SIG-M5 treated with dmso at 0.1 percent for 504 hours (cell line): ENCODE results near the gene NDUFS5.
"Not testable (repeated sequence)": the region's sequence is repeated elsewhere in the genome, so short reads cannot be mapped to it uniquely, and the experiment has no call there.

Experiments used
- DNase-seq: peaks from one replicate; lab custom pipeline; 2025; ENCODE audit not compliant: unreplicated experiment; lab: John Stamatoyannopoulos, UW

Gene NDUFS5

DNA sequence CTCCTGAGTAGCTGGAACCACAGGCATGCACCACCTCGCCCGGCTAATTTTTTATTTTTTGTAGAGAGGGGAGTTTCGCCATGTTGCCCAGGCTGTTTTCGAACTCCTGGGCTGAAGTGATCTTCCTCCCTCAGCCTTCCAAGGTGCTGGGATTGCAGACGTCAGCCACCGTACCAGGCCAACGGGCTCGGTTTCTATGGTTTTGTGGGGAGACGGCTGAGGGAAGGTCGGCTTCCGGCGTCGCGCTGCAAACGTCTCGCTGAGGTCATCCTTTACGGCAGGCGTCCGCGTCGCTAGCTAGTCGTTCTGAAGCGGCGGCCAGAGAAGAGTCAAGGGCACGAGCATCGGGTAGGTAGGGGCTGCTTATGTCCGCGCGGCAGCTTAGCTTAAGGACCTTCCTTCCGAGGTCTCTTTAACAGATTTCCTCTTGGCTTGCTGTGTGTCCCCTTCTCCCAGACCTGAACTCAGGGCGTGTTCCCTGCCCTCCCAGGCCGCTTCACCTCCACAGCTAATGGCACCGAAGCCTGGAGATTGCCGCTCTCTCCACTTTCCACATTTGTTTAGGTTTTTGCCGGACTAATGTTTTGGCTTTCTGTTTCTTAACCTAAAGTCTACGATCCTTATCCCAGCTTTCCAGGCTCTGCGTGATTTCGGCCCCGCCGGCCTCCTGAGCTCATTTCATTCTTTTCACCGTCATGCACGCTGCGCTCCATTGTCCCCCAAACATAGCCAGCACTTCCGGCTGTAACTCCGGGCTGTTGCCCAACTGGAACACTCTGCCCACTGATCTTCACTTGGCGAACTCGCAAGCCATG, at the start of gene NDUFS5:
Gene NDUFS5, plus strand, starts transcription at position 300 of the 815 bp plus-strand sequence. CDS start 2,375 bp downstream, outside the sequence.
- DNase-seq, result peak; percentile 88

- not testable (repeated sequence) for DNase-seq
These were observed 48.5 kb upstream of the NDUFS5 start for GRCh38 chr1:38977399-38978244.

DNA sequence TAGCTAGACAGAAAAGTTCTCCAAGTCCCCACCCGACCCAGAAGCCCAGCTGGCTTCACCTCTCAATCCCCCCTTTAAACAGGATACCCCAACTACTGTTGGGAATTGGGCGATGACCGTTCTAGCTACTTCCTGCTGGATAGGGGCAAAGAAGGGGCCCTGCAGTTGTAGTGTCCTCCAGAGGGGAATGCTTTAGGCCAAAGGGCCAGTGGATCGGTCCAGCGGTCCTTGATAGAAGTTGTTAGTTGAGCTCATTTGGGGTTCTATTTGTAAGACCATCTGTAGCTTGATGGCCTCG, 48.0 kb upstream of the NDUFS5 start:
- DNase-seq, result not testable (repeated sequence)

DNA sequence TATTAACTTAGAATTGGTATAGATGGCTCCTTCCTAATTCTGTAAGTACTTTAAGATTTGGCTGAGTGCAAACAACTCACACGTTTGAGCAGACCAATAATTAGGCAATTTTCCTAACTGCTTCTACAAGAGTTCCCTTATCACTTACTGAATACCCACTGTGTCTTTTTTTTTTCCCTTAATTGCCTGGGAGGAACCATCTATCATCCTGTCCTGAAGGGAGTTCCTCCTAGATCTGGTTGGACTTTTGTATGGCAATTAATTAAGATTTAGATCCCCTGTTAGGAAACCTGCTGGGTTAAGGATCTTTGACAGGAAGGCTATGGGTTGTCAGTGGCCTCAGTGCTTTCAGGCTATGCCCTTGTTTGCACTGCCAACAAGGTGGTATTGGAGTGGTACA, 46.8 kb upstream of the NDUFS5 start:
- not testable (repeated sequence) for DNase-seq

GRCh38 chr1:38989979-38990378, 36.2 kb upstream of the NDUFS5 start:
- DNase-seq, result no peak

- DNase-seq, result no peak
These were observed 35.8 kb upstream of the NDUFS5 start for GRCh38 chr1:38990386-38990737.

- DNase-seq, result peak; percentile 89
These were observed 35.2 kb upstream of the NDUFS5 start, which contains the start of gene AKIRIN1 for GRCh38 chr1:38990738-38991637. TSS of gene AKIRIN1 (plus strand) at chr1:38991276. CDS start at chr1:38991381, 105 bp downstream.

- DNase-seq, result peak; percentile 23
These were observed 34.3 kb upstream of the NDUFS5 start for GRCh38 chr1:38991638-38992411.

GRCh38 chr1:38992412-38993111, 33.6 kb upstream of the NDUFS5 start:
- peak; percentile 86 for DNase-seq

DNA sequence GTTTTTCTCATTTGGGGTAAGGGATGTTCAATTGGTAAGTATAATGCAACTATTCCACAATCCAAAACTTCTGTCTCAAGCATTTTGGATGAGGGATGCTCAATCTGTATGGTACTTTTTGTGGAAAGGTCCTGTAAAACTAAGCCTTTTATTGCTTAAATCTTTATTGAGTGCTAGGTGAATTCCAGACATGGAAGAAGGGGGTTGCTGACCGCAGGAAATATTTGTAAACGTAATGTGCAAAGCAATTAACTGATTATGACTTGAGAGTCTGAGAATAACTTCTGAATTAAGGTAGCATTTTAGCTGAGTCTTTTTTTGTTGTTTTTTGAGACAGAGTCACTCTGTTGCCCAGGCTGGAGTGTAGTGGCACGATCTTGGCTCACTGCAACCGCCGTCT, 32.0 kb upstream of the NDUFS5 start:
- DNase-seq, result no peak

DNA sequence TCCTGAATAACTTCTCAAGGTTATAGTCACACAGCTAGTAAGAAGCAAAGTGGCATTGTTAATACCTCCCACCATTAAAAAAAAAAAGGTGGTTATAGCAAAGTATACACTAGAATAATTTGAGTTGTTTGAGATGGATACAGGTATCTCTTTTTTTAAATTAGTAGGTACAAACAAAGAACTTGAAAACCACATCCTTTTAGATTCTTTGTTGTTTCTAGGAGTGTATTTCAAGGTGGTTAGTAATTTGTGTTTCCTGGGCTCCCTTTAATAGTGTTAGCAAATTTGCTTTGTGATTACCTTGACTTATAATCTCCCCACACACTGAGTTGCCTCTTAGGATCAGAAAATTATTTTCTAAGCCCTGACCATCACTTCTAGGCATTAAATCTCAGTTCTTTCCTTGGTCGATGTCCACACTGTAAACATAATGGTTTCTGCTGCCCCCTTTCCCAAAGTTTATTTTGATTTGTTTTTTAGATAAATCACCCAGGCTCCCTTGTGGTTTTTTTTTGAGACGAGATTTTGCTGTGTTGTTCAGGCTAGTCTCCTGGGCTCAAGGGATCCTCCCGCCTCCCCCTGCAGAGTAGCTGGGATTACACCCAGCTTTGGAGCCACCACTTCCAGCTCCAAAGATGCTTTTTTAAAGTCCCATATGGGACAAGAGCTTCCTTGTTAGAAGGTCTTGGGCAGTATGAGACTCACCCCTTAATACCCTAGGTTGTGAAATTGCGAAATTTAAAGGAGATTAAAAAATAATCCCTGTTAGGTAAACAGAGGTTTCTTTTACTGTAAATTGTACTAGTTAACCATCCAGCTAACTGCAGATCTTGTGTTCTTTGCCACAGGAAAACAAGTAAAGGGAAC, 28.9 kb upstream of the NDUFS5 start:
- DNase-seq, result no peak

- no peak for DNase-seq
These were observed 28.3 kb upstream of the NDUFS5 start for GRCh38 chr1:38997901-38998190.

DNA sequence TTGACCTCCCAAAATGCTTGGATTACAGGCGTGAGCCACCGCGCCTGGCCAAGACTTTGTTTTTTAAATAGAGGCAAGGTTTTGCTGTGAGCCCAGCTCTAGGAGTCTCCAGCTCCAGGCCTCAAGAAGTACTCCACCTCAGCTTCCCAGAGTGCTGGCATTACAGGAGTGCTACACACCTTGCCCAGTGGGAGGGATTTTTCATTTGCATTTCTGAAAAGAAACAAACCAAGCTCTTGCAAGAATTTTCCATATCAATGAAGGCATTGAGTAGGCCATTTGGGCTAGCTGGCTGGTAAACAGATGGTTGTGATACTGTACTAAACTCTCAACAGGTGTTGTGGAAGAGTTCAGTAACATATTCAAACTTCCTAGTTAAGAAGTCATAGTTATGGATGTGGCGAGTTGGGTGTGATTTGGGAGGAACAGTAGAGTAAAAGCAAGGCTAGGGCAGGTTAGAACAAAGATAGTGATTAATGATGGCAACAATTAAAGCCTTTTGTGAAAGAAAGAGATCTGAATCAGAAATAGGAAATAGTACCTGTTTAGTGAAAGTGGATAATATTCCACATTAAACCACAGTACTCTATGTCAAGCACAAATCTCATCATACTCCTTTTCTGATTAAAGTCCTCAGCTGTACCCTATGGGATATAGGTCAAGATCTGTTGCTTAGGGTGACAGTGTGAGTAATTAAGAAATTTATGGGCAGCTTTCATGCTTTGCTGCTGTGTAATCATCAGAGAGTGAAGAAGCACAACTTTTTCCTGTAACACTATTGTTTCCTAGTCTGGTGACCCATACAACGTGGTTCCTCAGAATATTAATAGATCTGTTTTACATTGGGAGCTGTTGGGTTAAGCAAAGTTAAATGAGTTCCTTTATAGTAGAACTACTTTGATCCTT, 24.4 kb upstream of the NDUFS5 start:
- no peak for DNase-seq

GRCh38 chr1:39003281-39003680, 22.9 kb upstream of the NDUFS5 start:
- DNase-seq, result no peak

- DNase-seq, result no peak
These were observed 22.4 kb upstream of the NDUFS5 start for GRCh38 chr1:39003794-39004193.

GRCh38 chr1:39006287-39006686, 19.9 kb upstream of the NDUFS5 start:
- DNase-seq, result no peak

- DNase-seq, result no peak
These were observed 19.2 kb upstream of the NDUFS5 start for GRCh38 chr1:39006726-39007645.
